ENCODE results near the gene PRXL2A. TPM values are rescaled to one million over a fixed set of nuclear protein-coding genes. Genes with fewer than 3 reads are reported as not detected.

Gene PRXL2A
- total and polyA plus RNA-seq, 2 of the 4 experiments (the other 2 are of a cell fraction) = 0.90 to 0.92 TPM

- POLR2A ChIA-PET (ENCODE audit: unreplicated experiment) = no interaction called here
- BruUV-seq (replicated peaks) = no TSS peak
- WGBS, 2 experiments (ENCODE audit: extremely low coverage in 2 of 2, insufficient read length in 1 of 2) = no CpG with 5 or more reads among the region's 2 CpGs
Observed at GRCh38 chr10:80425901-80426300, 17.6 kb downstream of the PRXL2A start.

More at GRCh38 chr10:80425901-80426300, 17.6 kb downstream of the PRXL2A start:
- CTCF ChIA-PET = interaction anchor here (1.5 kb wide), 1 partner anchor 171 kb away, joined by 3 read pairs; no protein-coding TSS in a partner anchor
- H3K9me1 ChIP-seq (ENCODE audit: insufficient read depth, low read length) = no peaks in the 10 kb centered on the region
- H3K18ac ChIP-seq (ENCODE audit: low read depth, low read length) = no peak overlapping the region
- no peak overlapping the region for H2BK20ac ChIP-seq (ENCODE audit: low read depth, low read length)
- no peak overlapping the region for H2BK120ac ChIP-seq (ENCODE audit: low read depth, low read length)
- H4K5ac ChIP-seq (ENCODE audit: low read depth, low read length) = no peak overlapping the region
- no peak overlapping the region for H2AK5ac ChIP-seq (ENCODE audit: low read depth, low read length)
- H3K56ac ChIP-seq (ENCODE audit: extremely low read depth, insufficient read depth, low read length) = no peak overlapping the region
- no peaks in the 10 kb centered on the region for H4K20me1 ChIP-seq (ENCODE audit: insufficient read depth, low read length)
- H2AFZ ChIP-seq (replicated peaks; ENCODE audit: low read length, poor library complexity) = no peak overlapping the region
- no peak overlapping the region for H3K23ac ChIP-seq (ENCODE audit: low read depth, low read length)
- H3K27ac ChIP-seq (ENCODE audit: insufficient read depth, low read length) = no peak overlapping the region
- no peaks in the 10 kb centered on the region for H3K9me3 ChIP-seq (ENCODE audit: control insufficient read depth, insufficient read depth, low read length)
- H3K9ac ChIP-seq (ENCODE audit: low read depth, low read length) = no peak overlapping the region
- H3K4me1 ChIP-seq (ENCODE audit: control insufficient read depth, insufficient read depth, low read length) = no peaks in the 10 kb centered on the region
- no peak overlapping the region for H4K8ac ChIP-seq (ENCODE audit: low read depth in 2 of 2, low read length in 2 of 2)
- in situ Hi-C loops (cut with MboI; ENCODE audit: low sequenced_read_pairs) (loop anchor here (25.0 kb wide), 1 partner anchor 486 kb away; no protein-coding TSS in a partner anchor), intact Hi-C loops (cut with micrococcal nuclease) (no loop called here), dilution Hi-C loops (cut with HindIII; ENCODE audit: low sequenced_read_pairs, unreplicated experiment) (no loop called here)
- H3K14ac ChIP-seq (replicated peaks; ENCODE audit: low read depth, low read length) = no peak overlapping the region
- no peak overlapping the region for H3K4ac ChIP-seq (ENCODE audit: low read depth, low read length)
- DNase-seq (no peak), ATAC-seq (ENCODE audit: low read depth) (no peak)
- no peak overlapping the region for H2BK5ac ChIP-seq (ENCODE audit: low read depth, low read length, poor library complexity, severe bottlenecking)
- H3K4me3 ChIP-seq (ENCODE audit: insufficient read depth, low read depth, low read length) = no peak overlapping the region
- H2AK9ac ChIP-seq (replicated peaks; ENCODE audit: low read depth, low read length, poor library complexity) = no peak overlapping the region
- TF ChIP-seq BHLHE40 (IDR thresholded peaks at IDR 0.05; ENCODE audit: low read depth, low read length) (no peak), CEBPB (IDR thresholded peaks at IDR 0.05; ENCODE audit: low read depth, low read length) (no peak), RFX5 (IDR thresholded peaks at IDR 0.05; ENCODE audit: low read depth, low read length) (no peak), CHD1 (IDR thresholded peaks at IDR 0.05; ENCODE audit: low read depth, low read length) (no peak), USF2 (IDR thresholded peaks at IDR 0.05; ENCODE audit: low read depth, low read length) (no peak), MAZ (IDR thresholded peaks at IDR 0.05; ENCODE audit: borderline replicate concordance, low read depth, low read length) (no peak), RAD21 (IDR thresholded peaks at IDR 0.05; ENCODE audit: low read length) (no peak), ELK1 (IDR thresholded peaks at IDR 0.05; ENCODE audit: borderline replicate concordance, low read depth, low read length) (no peak), FOS (IDR thresholded peaks at IDR 0.05; ENCODE audit: low read depth, low read length) (no peak), POLR2A (IDR thresholded peaks at IDR 0.05; ENCODE audit: low read depth, low read length) (no peak), CTCF (conservative IDR thresholded peaks at IDR 0.05; ENCODE audit: low read depth, low read length) (no peak)
- no peaks in the 10 kb centered on the region; the same call in 1 of the 2 replicates for H3K27me3 ChIP-seq (ENCODE audit: control insufficient read depth, insufficient read depth, low read length)
- H2BK15ac ChIP-seq (ENCODE audit: low read depth, low read length) = no peak overlapping the region
- H4K91ac ChIP-seq (ENCODE audit: insufficient read depth, low read depth, low read length) = no peak overlapping the region
- no peaks in the 10 kb centered on the region for H3K79me1 ChIP-seq (ENCODE audit: low read depth in 1 of 2, low read length in 2 of 2)
- no peak overlapping the region for H3K4me2 ChIP-seq (ENCODE audit: low read depth, low read length)
- H3K36me3 ChIP-seq (ENCODE audit: control insufficient read depth, insufficient read depth, low read length) = peaks cover 3% of the 10 kb centered on the region; the same call in 1 of the 2 replicates

Data from IMR-90 (cell line).